ENCODE results near the gene FEN1. TPM values are rescaled to one million over a fixed set of nuclear protein-coding genes. Genes with fewer than 3 reads are reported as not detected.

The FEN1 gene
- total RNA-seq, 1 donor from 2014 or later = 19.8 TPM

GRCh38 chr11:61833926-61834277 is 41.2 kb downstream of the FEN1 start:
- Mint-ChIP-seq H3K4me3 (ENCODE audit: unreplicated experiment) (no peak overlapping the region), H3K27ac (ENCODE audit: unreplicated experiment) (peak overlapping the region; percentile 97), H3K4me1 (ENCODE audit: unreplicated experiment) (peaks cover 67% of the 10 kb centered on the region), H3K9me3 (ENCODE audit: unreplicated experiment) (no peaks in the 10 kb centered on the region), H3K36me3 (ENCODE audit: unreplicated experiment) (peaks cover 3% of the 10 kb centered on the region), H3K27me3 (ENCODE audit: unreplicated experiment) (no peaks in the 10 kb centered on the region)
- no peak for DNase-seq (ENCODE audit: extremely low spot score, unreplicated experiment)
- TF ChIP-seq CTCF (IDR thresholded peaks at IDR 0.05) = no peak

- peaks cover 62% of the 10 kb centered on the region for H3K4me1 Mint-ChIP-seq (ENCODE audit: unreplicated experiment)
- no peak for DNase-seq (ENCODE audit: extremely low spot score, unreplicated experiment)
- no peaks in the 10 kb centered on the region for H3K27me3 Mint-ChIP-seq (ENCODE audit: unreplicated experiment)
- no peak for TF ChIP-seq CTCF (IDR thresholded peaks at IDR 0.05)
- peaks cover 7% of the 10 kb centered on the region for H3K36me3 Mint-ChIP-seq (ENCODE audit: unreplicated experiment)
- H3K27ac Mint-ChIP-seq (ENCODE audit: unreplicated experiment) = peak overlapping the region; percentile 97
- H3K4me3 Mint-ChIP-seq (ENCODE audit: unreplicated experiment) = no peak overlapping the region
- no peaks in the 10 kb centered on the region for H3K9me3 Mint-ChIP-seq (ENCODE audit: unreplicated experiment)
Measured at GRCh38 chr11:61834278-61835048, 41.8 kb downstream of the FEN1 start.

GRCh38 chr11:61836193-61836592 is 43.5 kb downstream of the FEN1 start:
- Mint-ChIP-seq H3K27me3 (ENCODE audit: unreplicated experiment) (no peaks in the 10 kb centered on the region), H3K27ac (ENCODE audit: unreplicated experiment) (no peak overlapping the region), H3K9me3 (ENCODE audit: unreplicated experiment) (no peaks in the 10 kb centered on the region), H3K36me3 (ENCODE audit: unreplicated experiment) (peaks cover 20% of the 10 kb centered on the region), H3K4me1 (ENCODE audit: unreplicated experiment) (peaks cover 45% of the 10 kb centered on the region), H3K4me3 (ENCODE audit: unreplicated experiment) (no peak overlapping the region)
- DNase-seq (ENCODE audit: extremely low spot score, unreplicated experiment) = no peak
- TF ChIP-seq CTCF (IDR thresholded peaks at IDR 0.05) = no peak

- peaks cover 33% of the 10 kb centered on the region for H3K4me1 Mint-ChIP-seq (ENCODE audit: unreplicated experiment)
- no peak overlapping the region for H3K4me3 Mint-ChIP-seq (ENCODE audit: unreplicated experiment)
- no peaks in the 10 kb centered on the region for H3K9me3 Mint-ChIP-seq (ENCODE audit: unreplicated experiment)
- H3K27me3 Mint-ChIP-seq (ENCODE audit: unreplicated experiment) = no peaks in the 10 kb centered on the region
- no peak overlapping the region for H3K27ac Mint-ChIP-seq (ENCODE audit: unreplicated experiment)
- DNase-seq (ENCODE audit: extremely low spot score, unreplicated experiment) = no peak
- TF ChIP-seq CTCF (IDR thresholded peaks at IDR 0.05) = no peak
- peaks cover 29% of the 10 kb centered on the region for H3K36me3 Mint-ChIP-seq (ENCODE audit: unreplicated experiment)
Measured at GRCh38 chr11:61837411-61838005, 44.8 kb downstream of the FEN1 start.

- Mint-ChIP-seq H3K27me3 (ENCODE audit: unreplicated experiment) (no peaks in the 10 kb centered on the region), H3K4me3 (ENCODE audit: unreplicated experiment) (no peak overlapping the region), H3K9me3 (ENCODE audit: unreplicated experiment) (no peaks in the 10 kb centered on the region), H3K36me3 (ENCODE audit: unreplicated experiment) (peaks cover 31% of the 10 kb centered on the region), H3K4me1 (ENCODE audit: unreplicated experiment) (peaks cover 24% of the 10 kb centered on the region), H3K27ac (ENCODE audit: unreplicated experiment) (no peak overlapping the region)
- no peak for DNase-seq (ENCODE audit: extremely low spot score, unreplicated experiment)
- no peak for TF ChIP-seq CTCF (IDR thresholded peaks at IDR 0.05)
Measured at GRCh38 chr11:61838501-61838900, 45.8 kb downstream of the FEN1 start.
